MM.1S (cell line): ENCODE measurements around the gene USP6NL.

Experiments
- DNase-seq: peaks from one replicate; pipeline ENCODE4 v3.0.0-alpha.2; 2015
- H2AFZ ChIP-seq: fragments of 300-600 bp; sonication (generic); 2 replicates; pipeline ENCODE4 v1.6.0; 2016; ENCODE audit warnings: antibody characterized with exemption, low read length
- H3F3A ChIP-seq: fragments of 300-600 bp; sonication (generic); 2 replicates; pipeline ENCODE4 v1.6.1; 2016; ENCODE audit warnings: mild to moderate bottlenecking, antibody characterized with exemption, low read length, moderate library complexity, mixed read lengths; ENCODE audit not compliant: insufficient read depth
- H3K27ac ChIP-seq: fragments of 300-600 bp; sonication (generic); 2 replicates; pipeline ENCODE4 v1.5.1; 2016; ENCODE audit warnings: mild to moderate bottlenecking, low read length
- H3K27me3 ChIP-seq: fragments of 300-600 bp; sonication (generic); replicated peaks from 2 replicates; pipeline ENCODE4 v1.6.0; 2016; ENCODE audit warnings: low read length; ENCODE audit not compliant: insufficient read depth
- H3K36me3 ChIP-seq: fragments of 300-600 bp; sonication (generic); replicated peaks from 2 replicates; pipeline ENCODE4 v1.6.1; 2016; ENCODE audit warnings: mild to moderate bottlenecking, low read length, mixed read lengths; ENCODE audit not compliant: insufficient read depth
- H3K4me1 ChIP-seq: fragments of 300-600 bp; sonication (generic); 2 replicates; pipeline ENCODE4 v1.6.1; 2016; ENCODE audit warnings: low read length, mixed read lengths
- H3K4me2 ChIP-seq: fragments of 300-600 bp; sonication (generic); 2 replicates; pipeline ENCODE4 v1.6.0; 2016; ENCODE audit warnings: low read depth, low read length
- H3K4me3 ChIP-seq: fragments of 300-600 bp; sonication (generic); 2 replicates; pipeline ENCODE4 v1.5.1; 2016; ENCODE audit warnings: low read length, mixed read lengths
- H3K79me2 ChIP-seq: fragments of 300-600 bp; sonication (generic); 2 replicates; pipeline ENCODE4 v1.6.1; 2016; ENCODE audit warnings: mixed run types, low read length, mixed read lengths
- H3K9ac ChIP-seq: fragments of 300-600 bp; sonication (generic); 2 replicates; pipeline ENCODE4 v1.6.1; 2016; ENCODE audit warnings: low read length, mixed read lengths
- H3K9me2 ChIP-seq: fragments of 300-600 bp; sonication (generic); replicated peaks from 2 replicates; pipeline ENCODE4 v1.6.1; 2016; ENCODE audit warnings: mild to moderate bottlenecking, low read length, mixed read lengths; ENCODE audit not compliant: insufficient read depth
- H3K9me3 ChIP-seq: fragments of 300-600 bp; sonication (generic); replicated peaks from 2 replicates; pipeline ENCODE4 v1.6.1; 2016; ENCODE audit warnings: mild to moderate bottlenecking, low read length, mixed read lengths; ENCODE audit not compliant: insufficient read depth
- H4K20me1 ChIP-seq: fragments of 300-600 bp; sonication (generic); 2 replicates; pipeline ENCODE4 v1.6.1; 2016; ENCODE audit warnings: mild to moderate bottlenecking, low read length, moderate library complexity, mixed read lengths; ENCODE audit not compliant: insufficient read depth
- CTCF ChIP-seq: fragments of 300-600 bp; sonication (generic); IDR thresholded peaks from 2 replicates; pipeline ENCODE4 v1.5.1; 2016; ENCODE audit warnings: antibody characterized with exemption, low read length, mixed read lengths
- EZH2 ChIP-seq: fragments of 300-600 bp; sonication (generic); optimal IDR thresholded peaks from 2 replicates; pipeline ENCODE3; 2017; ENCODE audit warnings: low read depth, mild to moderate bottlenecking, antibody characterized with exemption, low read length, mixed read lengths
- EZH2phosphoT487 ChIP-seq: fragments of 300-600 bp; sonication (generic); IDR thresholded peaks from 2 replicates; pipeline ENCODE4 v1.6.1; 2018; ENCODE audit warnings: antibody characterized with exemption, low read length

The USP6NL gene

DNA sequence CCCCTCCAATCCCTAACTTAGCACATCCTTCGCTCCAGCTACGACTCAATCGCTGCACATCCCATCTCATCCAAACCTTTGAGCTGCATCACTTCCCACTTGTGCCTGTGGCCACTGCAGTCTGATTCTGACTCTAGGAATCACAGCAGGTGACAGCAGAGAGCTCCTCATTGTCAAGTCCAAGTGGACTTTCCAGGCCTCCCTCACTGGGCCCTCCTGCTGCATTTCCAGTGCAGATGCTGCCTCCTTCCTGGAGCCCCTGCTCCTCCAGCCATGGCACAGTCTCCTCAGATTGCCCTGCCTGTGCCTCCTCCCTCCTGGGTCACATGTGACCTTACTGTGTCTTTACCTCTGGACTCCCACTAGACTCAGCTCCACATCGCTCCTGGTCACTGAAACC is 157.3 kb downstream of the USP6NL start:
- Histone ChIP-seq H3F3A (peaks cover under 1% of the 10 kb centered on the region; the same call in 1 of the 2 replicates), H3K36me3 (no peaks in the 10 kb centered on the region), H3K27me3 (no peaks in the 10 kb centered on the region)

GRCh38 chr10:11451640-11452260 is 159.7 kb downstream of the USP6NL start:
- no peak for TF ChIP-seq EZH2phosphoT487
- TF ChIP-seq EZH2: no peak
- no peak overlapping the region for H3K27ac ChIP-seq
- no peak overlapping the region for H2AFZ ChIP-seq
- H3K36me3 ChIP-seq: no peaks in the 10 kb centered on the region
- H3K4me1 ChIP-seq: peaks cover 26% of the 10 kb centered on the region
- no peak overlapping the region for H3K4me2 ChIP-seq
- no peak overlapping the region for H3K4me3 ChIP-seq
- no peaks in the 10 kb centered on the region for H3K9me3 ChIP-seq
- no peaks in the 10 kb centered on the region for H3K9me2 ChIP-seq
- H3K79me2 ChIP-seq: no peaks in the 10 kb centered on the region
- H3F3A ChIP-seq: peaks cover 23% of the 10 kb centered on the region
- no peak for DNase-seq
- no peak overlapping the region for H3K9ac ChIP-seq
- H4K20me1 ChIP-seq: no peaks in the 10 kb centered on the region
- no peaks in the 10 kb centered on the region for H3K27me3 ChIP-seq

More for the DNA sequence above, 157.3 kb downstream of the USP6NL start:
- Histone ChIP-seq H3K9ac (no peak overlapping the region), H4K20me1 (no peaks in the 10 kb centered on the region), H2AFZ (no peak overlapping the region), H3K4me1 (peaks cover 6% of the 10 kb centered on the region), H3K27ac (no peak overlapping the region), H3K9me3 (no peaks in the 10 kb centered on the region), H3K4me2 (no peak overlapping the region), H3K4me3 (no peak overlapping the region), H3K9me2 (no peaks in the 10 kb centered on the region), H3K79me2 (no peaks in the 10 kb centered on the region)
- no peak for DNase-seq
- TF ChIP-seq EZH2: no peak
- TF ChIP-seq EZH2phosphoT487: no peak
- TF ChIP-seq CTCF: no peak

DNA sequence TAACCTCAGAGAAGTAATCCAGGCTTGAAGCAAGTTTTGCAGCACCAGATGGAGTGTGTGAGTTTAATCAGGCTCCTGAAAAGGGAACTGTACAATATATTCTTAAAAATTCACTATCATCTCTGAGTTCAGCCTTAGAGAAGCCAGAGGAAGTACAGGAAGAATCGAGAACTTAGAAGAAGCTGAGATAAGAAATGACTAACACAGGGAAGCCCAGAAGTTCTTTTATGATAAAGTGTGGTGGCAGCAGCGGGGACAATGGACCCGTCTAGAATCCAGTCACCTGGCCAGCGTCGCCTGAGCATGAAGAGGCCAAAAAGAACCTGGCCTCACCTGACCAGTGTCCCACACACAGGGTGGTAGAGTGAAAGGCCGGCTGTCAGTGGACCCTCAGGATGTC is 161.0 kb downstream of the USP6NL start:
- peaks cover 27% of the 10 kb centered on the region for H3K4me1 ChIP-seq
- H3K4me3 ChIP-seq: no peak overlapping the region
- no peak overlapping the region for H2AFZ ChIP-seq
- H3K9me2 ChIP-seq: no peaks in the 10 kb centered on the region
- no peaks in the 10 kb centered on the region for H3K36me3 ChIP-seq
- no peaks in the 10 kb centered on the region for H4K20me1 ChIP-seq
- TF ChIP-seq CTCF: no peak
- no peak for TF ChIP-seq EZH2
- no peak for TF ChIP-seq EZH2phosphoT487
- H3K4me2 ChIP-seq: no peak overlapping the region
- H3F3A ChIP-seq: peaks cover 23% of the 10 kb centered on the region
- no peak overlapping the region for H3K9ac ChIP-seq
- DNase-seq: no peak
- no peaks in the 10 kb centered on the region for H3K79me2 ChIP-seq
- no peaks in the 10 kb centered on the region for H3K27me3 ChIP-seq
- H3K27ac ChIP-seq: no peak overlapping the region
- no peaks in the 10 kb centered on the region for H3K9me3 ChIP-seq

GRCh38 chr10:11449761-11450160 is 161.7 kb downstream of the USP6NL start:
- H3K4me2 ChIP-seq: no peak overlapping the region

More at GRCh38 chr10:11449761-11450160, 161.7 kb downstream of the USP6NL start:
- TF ChIP-seq EZH2phosphoT487 (no peak), EZH2 (no peak), CTCF (no peak)
- Histone ChIP-seq H3K9ac (no peak overlapping the region), H3K36me3 (no peaks in the 10 kb centered on the region), H4K20me1 (no peaks in the 10 kb centered on the region), H3K4me1 (peaks cover 27% of the 10 kb centered on the region), H3K9me3 (no peaks in the 10 kb centered on the region), H3K27me3 (no peaks in the 10 kb centered on the region), H2AFZ (no peak overlapping the region), H3K27ac (no peak overlapping the region), H3K9me2 (no peaks in the 10 kb centered on the region), H3K4me3 (no peak overlapping the region), H3F3A (peaks cover 23% of the 10 kb centered on the region), H3K79me2 (no peaks in the 10 kb centered on the region)
- DNase-seq: no peak
